ENCODE measurements around the gene CYP27B1. TPM values are rescaled to one million over a fixed set of nuclear protein-coding genes. Genes with fewer than 3 reads are reported as not detected.

Gene CYP27B1
- total RNA-seq, 4 donors from 2014 or later: 0.27 to 0.57 (median 0.31) TPM; not detected in 1

DNA sequence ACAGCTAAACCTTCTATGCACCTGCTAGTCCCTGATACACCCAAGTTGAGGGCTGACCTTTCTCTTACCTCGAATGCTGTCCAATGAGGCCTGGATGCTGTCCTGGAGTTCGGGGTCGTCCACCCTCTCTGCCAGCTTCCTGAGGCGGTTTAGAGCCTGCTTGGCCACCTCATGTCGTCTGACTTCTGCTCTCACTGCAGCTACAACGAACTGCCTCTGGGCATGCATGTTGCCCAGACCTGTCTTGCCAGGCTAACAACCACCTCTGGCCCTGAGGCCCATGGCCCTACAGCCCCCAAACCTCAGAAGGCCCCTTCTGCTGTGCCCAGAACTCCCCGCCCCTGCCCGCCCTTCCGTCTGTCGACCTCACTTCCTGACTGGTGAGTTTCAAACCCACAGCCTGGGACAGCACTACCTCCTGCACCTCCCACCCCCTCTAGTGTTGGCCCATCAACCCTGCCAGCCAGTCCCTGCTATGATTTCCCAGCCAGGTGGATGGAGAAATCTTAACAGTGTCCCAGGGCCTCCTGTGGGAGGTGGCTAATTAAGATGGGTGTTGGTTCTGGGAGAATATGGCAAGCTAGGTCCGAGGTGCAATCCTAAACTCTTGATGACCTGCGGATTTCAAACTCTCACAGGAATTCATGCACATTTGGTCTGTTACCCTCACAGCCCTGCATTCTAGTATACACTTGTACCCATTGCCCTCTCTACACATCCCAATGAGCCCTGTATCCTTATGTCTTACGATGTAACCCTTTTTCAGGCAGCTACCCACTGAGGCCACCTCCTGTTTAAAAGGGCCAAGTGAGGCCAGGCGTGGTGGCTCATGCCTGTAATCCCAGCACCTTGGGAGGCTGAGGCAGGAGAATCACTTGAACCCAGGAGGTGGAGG is 24.8 kb downstream of the CYP27B1 start:
- H3K4me3 ChIP-seq: peak overlapping the region in 1 of 2 donors; percentile 33
- no peak for TF ChIP-seq CTCF (IDR thresholded peaks at IDR 0.05)
- no peak for TF ChIP-seq POLR2A (IDR thresholded peaks at IDR 0.05)
- no peak for TF ChIP-seq EP300 (IDR thresholded peaks at IDR 0.05)
- TF ChIP-seq POLR2AphosphoS5 (IDR thresholded peaks at IDR 0.05): no peak
- H3K4me1 ChIP-seq: peaks cover 4 to 41% (median 24%) of the 10 kb centered on the region in 3 donors
- H3K27ac ChIP-seq: peak overlapping the region in 1 of 4 donors; percentile 34
- no peak for ATAC-seq
- 49 to 51% methylated on average over 9 to 10 of the region's 14 CpGs for WGBS, 2 donors (ENCODE audit: low coverage in 1 of 2)
- peaks cover 51% of the 10 kb centered on the region for H3K27me3 ChIP-seq
- peaks cover 0 to 6% of the 10 kb centered on the region in 2 donors for H3K36me3 ChIP-seq
- H3K9me3 ChIP-seq: no peaks in the 10 kb centered on the region

GRCh38 chr12:57741413-57741789 is 25.5 kb downstream of the CYP27B1 start:
- Histone ChIP-seq H3K36me3 (no peaks in the 10 kb centered on the region), H3K27me3 (peaks cover 58% of the 10 kb centered on the region)
- 60% methylated on average over 1 of the region's 1 CpG; no CpG with 5 or more reads in 1 of the 2 donors for WGBS, 2 donors (ENCODE audit: low coverage in 1 of 2)

DNA sequence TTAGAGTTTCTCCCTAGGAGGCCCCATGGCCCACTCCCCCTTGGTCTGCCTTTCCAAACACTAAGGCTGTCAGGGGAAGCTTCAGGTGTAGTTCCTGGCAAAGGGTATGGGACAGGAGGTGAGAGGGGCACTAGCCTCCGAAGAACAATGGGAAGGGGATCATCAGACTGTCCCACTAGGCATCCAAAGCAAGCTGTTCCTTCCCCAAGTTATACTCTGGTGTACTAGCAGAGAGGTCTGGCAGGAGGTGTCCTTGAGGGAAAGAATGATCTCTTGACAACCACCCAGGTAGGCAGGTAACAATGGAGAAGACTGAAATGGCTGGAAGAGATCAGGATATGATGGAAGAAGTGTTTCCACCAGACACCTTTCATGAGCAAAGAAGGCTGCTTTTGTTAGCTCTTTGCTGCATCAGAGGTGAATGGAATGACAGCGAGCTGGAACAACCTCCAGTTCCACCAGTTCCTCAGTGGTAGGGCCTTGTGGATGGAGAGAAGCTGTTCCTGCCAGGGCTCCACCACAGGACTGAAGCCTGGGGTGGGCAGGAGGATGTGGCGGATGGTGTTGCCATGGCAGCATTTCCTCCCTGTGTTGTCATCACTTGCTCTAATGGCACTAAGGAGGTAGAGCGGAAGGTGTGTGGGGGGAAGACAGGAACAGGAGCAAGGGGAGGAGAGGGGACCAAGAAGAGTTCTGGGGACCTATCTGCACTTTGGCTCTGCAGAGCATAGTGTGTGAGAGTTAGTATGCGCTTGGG is 26.0 kb downstream of the CYP27B1 start:
- WGBS, 2 donors (ENCODE audit: low coverage in 1 of 2): 20 to 30% methylated on average over 1 to 4 of the region's 5 CpGs
- TF ChIP-seq POLR2A (IDR thresholded peaks at IDR 0.05): no peak
- TF ChIP-seq EP300 (IDR thresholded peaks at IDR 0.05): no peak
- TF ChIP-seq CTCF (IDR thresholded peaks at IDR 0.05): no peak
- no peak for TF ChIP-seq POLR2AphosphoS5 (IDR thresholded peaks at IDR 0.05)
- no peaks in the 10 kb centered on the region for H3K36me3 ChIP-seq
- ATAC-seq: no peak
- no peak overlapping the region for H3K27ac ChIP-seq
- H3K4me1 ChIP-seq: peaks cover 4 to 47% (median 31%) of the 10 kb centered on the region in 3 donors
- H3K9me3 ChIP-seq: no peaks in the 10 kb centered on the region
- peaks cover 64% of the 10 kb centered on the region for H3K27me3 ChIP-seq
- peak overlapping the region in 1 of 2 donors; percentile 33 for H3K4me3 ChIP-seq

More at GRCh38 chr12:57741413-57741789, 25.5 kb downstream of the CYP27B1 start:
- peak overlapping the region in 1 of 2 donors; percentile 33 for H3K4me3 ChIP-seq
- no peak for TF ChIP-seq EP300 (IDR thresholded peaks at IDR 0.05)
- no peak for TF ChIP-seq POLR2AphosphoS5 (IDR thresholded peaks at IDR 0.05)
- no peak for TF ChIP-seq POLR2A (IDR thresholded peaks at IDR 0.05)
- no peak for TF ChIP-seq CTCF (IDR thresholded peaks at IDR 0.05)
- ATAC-seq: no peak
- H3K4me1 ChIP-seq: peaks cover 4 to 47% (median 31%) of the 10 kb centered on the region in 3 donors
- H3K9me3 ChIP-seq: no peaks in the 10 kb centered on the region
- H3K27ac ChIP-seq: no peak overlapping the region

DNA sequence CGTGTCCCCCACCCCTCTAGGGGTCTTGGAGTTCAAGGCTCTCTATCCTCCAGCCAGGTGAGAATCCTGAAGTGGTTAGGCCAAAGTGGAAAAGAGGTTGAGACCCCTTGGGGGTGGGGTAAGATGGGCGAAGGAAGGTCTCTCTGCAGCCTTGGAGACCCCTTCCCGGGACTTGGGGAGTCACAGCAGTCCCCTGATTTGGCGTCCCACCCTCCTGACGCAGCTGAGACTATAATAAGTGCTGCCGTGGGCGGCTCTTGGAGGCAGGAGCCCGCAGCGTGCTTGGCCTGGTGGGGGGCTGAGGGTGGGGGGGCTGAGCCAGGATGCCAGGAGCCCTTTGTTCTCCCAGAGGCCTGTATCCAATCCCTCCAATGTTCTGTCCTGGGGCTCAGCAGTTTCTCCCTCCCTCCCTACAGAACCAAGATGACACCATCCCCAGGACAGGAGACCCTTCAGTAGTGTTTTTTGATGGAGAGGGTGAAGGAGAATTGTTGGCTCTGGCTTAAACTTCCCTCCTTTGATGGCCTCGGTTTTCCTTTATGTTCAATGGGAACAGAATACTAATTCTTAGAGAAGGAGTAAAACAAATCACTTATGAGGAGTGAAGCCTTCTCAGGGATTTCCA is 26.9 kb downstream of the CYP27B1 start:
- Histone ChIP-seq H3K9me3 (no peaks in the 10 kb centered on the region), H3K4me1 (peaks cover 4 to 47% (median 31%) of the 10 kb centered on the region in 3 donors), H3K36me3 (no peaks in the 10 kb centered on the region), H3K27me3 (peaks cover 72% of the 10 kb centered on the region), H3K4me3 (no peak overlapping the region), H3K27ac (no peak overlapping the region)
- WGBS, 2 donors (ENCODE audit: low coverage in 1 of 2): 40 to 43% methylated on average over 1 of the region's 10 CpGs
- TF ChIP-seq CTCF (IDR thresholded peaks at IDR 0.05) (no peak), POLR2AphosphoS5 (IDR thresholded peaks at IDR 0.05) (no peak), EP300 (IDR thresholded peaks at IDR 0.05) (no peak), POLR2A (IDR thresholded peaks at IDR 0.05) (no peak)
- no peak for ATAC-seq

Measured in gastroesophageal sphincter (tissue), 4 donors.